ENCODE data around the gene CNNM2.
"Not testable (repeated sequence)": the region's sequence is repeated elsewhere in the genome, so short reads cannot be mapped to it uniquely, and the experiment has no call there.

The CNNM2 gene

GRCh38 chr10:103125323-103126267, 207.5 kb downstream of the CNNM2 start:
- peaks cover 6% of the 10 kb centered on the region for H3K36me3 ChIP-seq (ENCODE audit: insufficient read depth, low read length)
- H3K9ac ChIP-seq (ENCODE audit: low read depth, low read length) = no peak overlapping the region
- H3K4me1 ChIP-seq (ENCODE audit: insufficient read depth, low read length) = no peaks in the 10 kb centered on the region
- no peaks in the 10 kb centered on the region for H3K27me3 ChIP-seq (ENCODE audit: insufficient read depth, low read length)
- 0 out of 2 replicates have a peak, but pooled peaks cover 1% of the 10 kb centered on the region for H3K9me3 ChIP-seq (ENCODE audit: insufficient read depth, low read depth, low read length)
- H3K27ac ChIP-seq (ENCODE audit: low read depth, low read length) = no peak overlapping the region
- H3K4me3 ChIP-seq (ENCODE audit: low read length) = no peak overlapping the region
- WGBS = 94% methylated on average over 9 of the region's 9 CpGs

- no peak overlapping the region for H3K9ac ChIP-seq (ENCODE audit: low read depth, low read length)
- 0 out of 2 replicates have a peak, but pooled peaks cover 7% of the 10 kb centered on the region for H3K9me3 ChIP-seq (ENCODE audit: insufficient read depth, low read depth, low read length)
- H3K36me3 ChIP-seq (ENCODE audit: insufficient read depth, low read length) = peaks cover 11% of the 10 kb centered on the region
- H3K4me1 ChIP-seq (ENCODE audit: insufficient read depth, low read length) = no peaks in the 10 kb centered on the region
- 100% methylated on average over 1 of the region's 1 CpG for WGBS
- H3K27ac ChIP-seq (ENCODE audit: low read depth, low read length) = no peak overlapping the region
- no peak overlapping the region for H3K4me3 ChIP-seq (ENCODE audit: low read length)
- H3K27me3 ChIP-seq (ENCODE audit: insufficient read depth, low read length) = no peaks in the 10 kb centered on the region
These were observed 209.1 kb downstream of the CNNM2 start for GRCh38 chr10:103127241-103127640.

- H3K4me1 ChIP-seq (ENCODE audit: insufficient read depth, low read length); H3K9me3 ChIP-seq (ENCODE audit: insufficient read depth, low read depth, low read length); H3K9ac ChIP-seq (ENCODE audit: low read depth, low read length); H3K4me3 ChIP-seq (ENCODE audit: low read length); H3K27me3 ChIP-seq (ENCODE audit: insufficient read depth, low read length); H3K27ac ChIP-seq (ENCODE audit: low read depth, low read length): not testable (repeated sequence)
- peaks cover 18% of the 10 kb centered on the region for H3K36me3 ChIP-seq (ENCODE audit: insufficient read depth, low read length)
- 94% methylated on average over 3 of the region's 5 CpGs for WGBS
These were observed 212.1 kb downstream of the CNNM2 start for GRCh38 chr10:103130180-103130579.

GRCh38 chr10:103130910-103131309, 212.8 kb downstream of the CNNM2 start:
- Histone ChIP-seq H3K9me3 (ENCODE audit: insufficient read depth, low read depth, low read length) (peaks cover 11% of the 10 kb centered on the region; the same call in 1 of the 2 replicates), H3K27me3 (ENCODE audit: insufficient read depth, low read length) (no peaks in the 10 kb centered on the region), H3K27ac (ENCODE audit: low read depth, low read length) (no peak overlapping the region), H3K4me3 (ENCODE audit: low read length) (no peak overlapping the region), H3K36me3 (ENCODE audit: insufficient read depth, low read length) (peaks cover 21% of the 10 kb centered on the region), H3K4me1 (ENCODE audit: insufficient read depth, low read length) (no peaks in the 10 kb centered on the region), H3K9ac (ENCODE audit: low read depth, low read length) (no peak overlapping the region)
- 100% methylated on average over 1 of the region's 1 CpG for WGBS

GRCh38 chr10:103135168-103135567, 217.1 kb downstream of the CNNM2 start:
- not testable (repeated sequence) for H3K4me3 ChIP-seq (ENCODE audit: low read length); H3K27ac ChIP-seq (ENCODE audit: low read depth, low read length); H3K27me3 ChIP-seq (ENCODE audit: insufficient read depth, low read length); H3K9ac ChIP-seq (ENCODE audit: low read depth, low read length); H3K4me1 ChIP-seq (ENCODE audit: insufficient read depth, low read length)
- Histone ChIP-seq H3K9me3 (ENCODE audit: insufficient read depth, low read depth, low read length) (peaks cover 11% of the 10 kb centered on the region; the same call in 1 of the 2 replicates), H3K36me3 (ENCODE audit: insufficient read depth, low read length) (peaks cover 53% of the 10 kb centered on the region)
- WGBS = 82% methylated on average over 3 of the region's 3 CpGs

- peaks cover 40% of the 10 kb centered on the region for H3K36me3 ChIP-seq (ENCODE audit: insufficient read depth, low read length)
- 88% methylated on average over 3 of the region's 3 CpGs for WGBS
- H3K4me1 ChIP-seq (ENCODE audit: insufficient read depth, low read length) = no peaks in the 10 kb centered on the region; the same call in 1 of the 2 replicates
- no peak overlapping the region for H3K9ac ChIP-seq (ENCODE audit: low read depth, low read length)
- H3K27ac ChIP-seq (ENCODE audit: low read depth, low read length) = no peak overlapping the region
- H3K27me3 ChIP-seq (ENCODE audit: insufficient read depth, low read length) = no peaks in the 10 kb centered on the region
- no peak overlapping the region for H3K4me3 ChIP-seq (ENCODE audit: low read length)
- peaks cover 4% of the 10 kb centered on the region; the same call in 1 of the 2 replicates for H3K9me3 ChIP-seq (ENCODE audit: insufficient read depth, low read depth, low read length)
These were observed 221.7 kb downstream of the CNNM2 start for GRCh38 chr10:103139803-103140202.

Data from HUES64 (cell line).